NCI-H2081 (cell line): ENCODE measurements around the gene FBXO38.

Experiments used
- DNase-seq, 2 experiments: peaks; one replicate each; lab custom pipeline; 2025; lab: John Stamatoyannopoulos, UW

The FBXO38 gene

DNA sequence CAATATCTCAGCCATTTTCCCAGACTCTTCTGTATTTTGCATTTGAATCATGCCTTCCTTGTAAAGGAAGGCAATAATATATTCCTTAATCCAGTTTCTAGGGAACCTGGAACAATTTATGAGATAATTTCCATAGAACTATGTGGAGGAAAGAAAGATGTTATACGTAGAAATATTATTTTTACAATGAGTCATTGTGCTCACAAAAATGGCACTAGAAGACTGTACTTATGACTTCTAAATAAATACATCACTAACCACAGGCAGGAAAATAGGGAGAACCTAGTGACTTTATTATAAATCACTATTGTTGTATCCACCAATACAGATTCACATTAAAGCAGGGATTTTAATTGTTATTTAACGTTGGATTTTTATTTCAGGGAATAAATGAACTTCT, 87.6 kb downstream of the FBXO38 start:
- no peak for DNase-seq

DNA sequence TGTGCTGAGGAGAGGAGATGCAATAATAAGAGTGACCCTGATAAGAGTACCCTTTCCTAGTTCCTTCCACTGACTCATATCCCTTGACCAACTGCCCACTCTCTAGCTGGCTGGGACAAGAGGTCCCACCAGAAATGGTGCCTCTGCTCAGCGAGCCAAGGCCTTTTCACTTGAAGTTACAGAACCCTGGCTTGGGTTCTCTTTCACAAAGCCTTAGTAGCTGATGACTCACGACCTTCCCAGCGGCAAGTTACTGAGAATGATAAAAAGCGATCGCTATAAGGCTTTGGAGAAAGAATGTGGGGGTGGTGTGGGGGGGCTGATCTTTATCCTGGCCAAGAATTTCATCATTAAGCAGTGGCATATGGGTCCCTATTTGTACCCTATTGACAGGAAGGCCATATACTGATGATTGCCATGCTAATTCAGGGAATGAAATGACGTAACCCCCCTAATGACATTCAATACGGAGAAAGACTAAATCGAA, 90.3 kb downstream of the FBXO38 start:
- no peak for DNase-seq

GRCh38 chr5:148476302-148476701, 92.5 kb downstream of the FBXO38 start:
- no peak for DNase-seq

DNA sequence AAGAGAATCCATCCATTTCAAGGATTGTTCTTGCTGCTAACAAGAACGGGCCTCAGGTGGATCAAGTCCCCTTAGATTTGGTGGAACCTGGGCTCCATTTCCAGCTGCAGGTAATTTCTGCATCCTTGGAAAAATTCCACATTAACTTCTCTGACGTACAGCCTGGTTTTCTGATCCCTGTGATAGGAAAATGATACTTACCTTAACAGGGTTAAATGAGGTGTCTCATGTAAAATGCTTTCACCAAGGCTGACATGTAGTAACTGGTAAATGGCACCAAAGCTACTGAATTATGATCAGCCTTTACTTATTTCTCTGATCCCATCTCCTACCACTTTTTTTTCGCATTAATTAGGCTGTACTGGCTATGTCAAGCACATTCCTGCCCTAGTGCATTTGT, 93.7 kb downstream of the FBXO38 start:
- DNase-seq: no peak

DNA sequence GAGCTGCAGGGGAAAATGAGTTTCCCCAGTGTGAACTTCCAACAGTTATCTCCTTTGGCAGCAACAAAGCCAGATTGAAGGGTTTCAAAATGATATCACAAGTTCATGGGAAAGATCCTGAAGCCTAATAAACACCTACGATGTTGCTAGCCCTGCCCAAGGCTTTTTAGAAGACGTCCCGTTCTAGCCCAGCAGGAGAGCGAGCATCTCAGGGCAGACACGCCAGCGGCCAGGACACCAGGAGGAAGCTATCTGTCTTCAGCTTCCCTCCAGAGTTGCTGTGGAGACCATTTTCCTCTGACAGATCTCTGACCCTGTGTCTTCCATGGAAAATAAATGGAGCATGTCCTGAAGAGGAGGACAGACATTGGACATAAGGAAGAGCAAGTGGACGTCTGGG, 98.4 kb downstream of the FBXO38 start:
- no peak for DNase-seq

DNA sequence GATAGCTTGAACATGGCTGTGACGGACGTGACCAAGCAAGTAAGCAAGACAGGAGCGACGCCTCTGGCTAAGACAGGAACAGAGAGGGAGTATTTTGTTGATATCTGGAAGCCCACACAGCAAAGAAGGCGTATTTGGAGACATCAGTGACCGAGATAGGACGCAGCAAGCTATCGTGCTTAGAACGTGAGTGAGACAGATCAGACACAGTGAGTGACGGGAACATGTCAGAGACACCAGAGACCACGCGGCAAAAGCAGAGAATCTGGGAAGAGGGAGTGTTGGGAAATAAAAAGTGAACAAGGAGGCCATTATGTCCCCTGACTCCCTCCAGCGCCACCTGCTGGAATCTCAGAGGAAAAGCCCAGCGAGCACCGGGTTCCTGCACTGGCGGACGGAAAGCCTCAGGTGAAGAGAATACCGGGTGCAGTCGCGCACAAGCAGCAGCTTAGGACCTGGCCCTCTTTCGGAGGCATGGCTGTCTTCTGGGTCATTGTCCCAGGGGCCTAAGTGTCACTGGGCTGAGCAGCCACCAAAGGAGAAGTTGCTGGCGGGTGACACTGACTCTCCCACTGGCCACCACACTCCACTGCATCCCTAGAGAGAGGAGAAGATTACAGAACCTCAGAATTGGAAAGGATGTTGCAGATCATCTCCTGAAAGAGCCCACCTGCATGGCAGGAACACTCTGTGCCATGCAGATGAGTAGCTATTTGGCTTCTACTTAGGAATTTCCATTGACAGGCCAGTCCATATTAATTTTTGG, 99.1 kb downstream of the FBXO38 start:
- DNase-seq: no peak

DNA sequence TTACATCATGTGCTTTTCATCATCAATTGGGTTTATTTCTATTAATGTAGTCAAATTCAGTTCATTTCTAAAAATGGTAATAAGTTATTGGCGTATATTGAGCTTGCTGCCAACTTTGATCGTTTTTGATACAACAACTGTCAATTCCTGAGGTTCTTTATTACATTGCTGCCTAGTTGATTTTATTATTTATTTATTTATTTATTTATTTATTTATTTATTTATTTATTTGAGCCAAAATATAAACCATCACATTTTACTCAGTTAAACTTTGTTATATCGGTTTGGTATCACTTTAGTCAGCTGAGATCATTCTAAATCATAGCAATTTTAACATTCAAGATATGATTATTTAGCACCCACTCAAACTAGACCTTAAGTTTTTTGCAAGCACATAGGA, 100.0 kb downstream of the FBXO38 start:
- DNase-seq: no peak

GRCh38 chr5:148484651-148485050, 100.9 kb downstream of the FBXO38 start:
- no peak for DNase-seq

GRCh38 chr5:148486456-148486855, 102.7 kb downstream of the FBXO38 start:
- DNase-seq: no peak

GRCh38 chr5:148488757-148489156, 105.0 kb downstream of the FBXO38 start:
- no peak for DNase-seq

DNA sequence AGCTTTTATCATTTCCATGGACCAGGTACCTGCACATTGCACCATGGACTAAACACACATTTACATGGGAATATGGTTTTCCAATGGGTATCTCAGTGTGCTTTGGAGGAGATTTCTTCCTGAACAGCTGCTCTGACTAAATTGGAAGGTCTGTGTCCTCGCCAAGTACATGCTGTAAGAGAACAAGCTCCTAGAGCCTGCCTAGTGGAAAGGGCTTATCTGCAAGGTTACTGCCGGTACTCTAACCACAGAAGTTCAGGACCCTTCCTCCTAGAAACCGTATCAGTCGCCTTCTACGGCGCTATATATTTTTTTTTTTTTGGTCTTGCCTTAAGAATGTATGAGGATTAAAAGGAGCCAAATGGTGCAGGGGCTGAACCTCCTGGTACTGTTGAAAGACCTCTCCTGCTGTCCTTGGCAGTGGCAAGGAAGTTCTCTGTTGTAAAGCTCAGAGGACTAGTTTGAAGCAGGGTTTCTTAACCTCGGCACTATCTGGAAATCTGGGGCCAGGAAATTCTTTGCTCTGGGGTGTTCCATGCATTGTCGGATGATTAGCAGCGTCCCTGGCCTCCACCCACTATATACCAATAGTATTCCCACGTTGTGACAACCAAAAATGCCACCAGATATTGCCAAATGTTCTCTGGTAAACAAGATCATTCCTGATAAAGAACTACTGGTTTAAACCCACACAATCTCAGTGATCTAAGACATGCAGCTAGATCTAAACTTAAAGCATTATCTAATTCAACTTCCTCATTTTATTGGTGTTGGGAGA, 107.4 kb downstream of the FBXO38 start:
- no peak for DNase-seq

DNA sequence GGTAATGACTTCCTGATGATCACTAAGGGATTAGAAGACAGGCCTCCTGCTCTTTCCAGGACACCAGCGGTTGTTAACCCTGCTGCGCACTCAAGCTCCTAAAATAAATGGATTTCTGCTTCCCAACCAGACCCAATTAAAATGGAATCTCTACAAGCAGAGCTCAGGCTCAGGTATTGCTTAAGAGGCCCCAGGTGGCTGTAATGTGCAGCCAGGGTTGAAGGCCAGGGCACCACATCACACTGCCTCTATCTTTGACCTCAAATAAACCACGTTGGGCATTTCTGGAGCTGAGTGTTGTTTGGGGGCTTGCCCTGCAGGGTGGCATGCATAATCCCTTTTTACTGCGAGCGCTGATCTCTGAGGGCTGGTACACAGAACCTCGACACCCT, 108.0 kb downstream of the FBXO38 start:
- no peak for DNase-seq

DNA sequence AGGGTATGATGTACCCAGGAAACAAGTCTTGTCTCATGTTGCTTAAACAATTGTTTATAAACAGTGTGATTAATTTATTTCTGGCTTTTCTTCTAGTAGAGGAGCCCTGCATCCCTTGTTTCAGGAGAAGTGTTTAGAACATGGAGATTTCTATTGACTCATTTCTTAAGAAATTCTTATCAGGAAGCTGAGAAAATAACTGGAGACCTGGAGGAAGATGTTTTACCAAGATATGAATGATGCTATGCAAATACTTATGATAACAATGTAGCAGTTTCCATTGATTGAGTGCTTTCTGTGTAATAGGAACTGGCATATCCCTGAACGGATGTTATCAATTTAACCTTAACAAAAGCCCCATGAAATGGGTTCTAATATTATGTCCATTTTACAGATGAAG, 108.6 kb downstream of the FBXO38 start:
- DNase-seq: no peak
